Astrocyte of the spinal cord (primary cell): ENCODE data around the gene SEC11C.

ENCODE experiments used
- DNase-seq: peaks from one replicate; pipeline ENCODE4 v3.0.0; 2011; ENCODE audit warnings: low read depth, low spot score
- H3K4me3 ChIP-seq: 2 replicates; pipeline ENCODE4 v1.5.1; 2011; ENCODE audit warnings: low read depth, mild to moderate bottlenecking, low read length, moderate library complexity
- CTCF ChIP-seq: IDR thresholded peaks from 2 replicates; pipeline ENCODE4 v1.5.1; 2012; ENCODE audit warnings: low read depth, mild to moderate bottlenecking, low read length, inconsistent platforms
- in situ Hi-C: cut with HindIII; loops from 2 replicates; pipeline ENCODE4 v1.10.0; 2017; ENCODE audit warnings: low sequenced_read_pairs

Gene SEC11C

GRCh38 chr18:59109375-59109774, 30.3 kb upstream of the SEC11C start:
- TF ChIP-seq CTCF: no peak
- no peak for DNase-seq
- no peak overlapping the region for H3K4me3 ChIP-seq
- in situ Hi-C loops: no loop called here

GRCh38 chr18:59114160-59114559, 25.5 kb upstream of the SEC11C start:
- DNase-seq: peak; percentile 1
- in situ Hi-C loops: no loop called here
- no peak overlapping the region for H3K4me3 ChIP-seq
- no peak for TF ChIP-seq CTCF

GRCh38 chr18:59123588-59124369, 15.9 kb upstream of the SEC11C start:
- TF ChIP-seq CTCF: no peak
- no peak overlapping the region for H3K4me3 ChIP-seq
- DNase-seq: peak; percentile 88
- in situ Hi-C loops: no loop called here

- no peak overlapping the region for H3K4me3 ChIP-seq
- DNase-seq: no peak
- no peak for TF ChIP-seq CTCF
- in situ Hi-C loops: no loop called here
Observed at GRCh38 chr18:59124370-59124704, 15.3 kb upstream of the SEC11C start.

- DNase-seq: no peak
- H3K4me3 ChIP-seq: no peak overlapping the region
- in situ Hi-C loops: no loop called here
- no peak for TF ChIP-seq CTCF
Observed at GRCh38 chr18:59127047-59127446, 12.6 kb upstream of the SEC11C start.

GRCh38 chr18:59129951-59130703, 9.6 kb upstream of the SEC11C start:
- in situ Hi-C loops: no loop called here
- no peak for DNase-seq
- no peak overlapping the region for H3K4me3 ChIP-seq
- no peak for TF ChIP-seq CTCF
